Germinal center (tissue), 1 donor: ENCODE results near the gene SUPT6H.
A peak's percentile ranks its signal among the peaks of the same experiment; 100 is the strongest.

ENCODE experiments used
- DNase-seq: peaks from one replicate; pipeline ENCODE4 v3.0.0; 2012; ENCODE audit warnings: mixed read lengths, low spot score

Gene SUPT6H

GRCh38 chr17:28661635-28662526, at the start of gene SUPT6H, which contains the start of gene SDF2:
SUPT6H (plus strand) TSS chr17:28662205; CDS start chr17:28673402, 11,197 bp downstream.
SDF2 (minus strand) TSS chr17:28661906; CDS start chr17:28661876, 30 bp downstream.
- DNase-seq: peak; percentile 93

- peak; percentile 18 for DNase-seq
Observed at GRCh38 chr17:28612531-28612930, 49.5 kb upstream of the SUPT6H start.

GRCh38 chr17:28612936-28613872, 48.8 kb upstream of the SUPT6H start:
- DNase-seq: peak; percentile 31

GRCh38 chr17:28613931-28614381, 48.0 kb upstream of the SUPT6H start, which contains the start of gene RSKR:
RSKR (minus strand) TSS chr17:28614185; CDS start chr17:28614161, 24 bp downstream.
- DNase-seq: no peak

GRCh38 chr17:28615260-28615940, 46.6 kb upstream of the SUPT6H start:
- DNase-seq: peak; percentile 12

GRCh38 chr17:28616281-28616680, 45.7 kb upstream of the SUPT6H start:
- DNase-seq: no peak

GRCh38 chr17:28618464-28618863, 43.5 kb upstream of the SUPT6H start:
- no peak for DNase-seq

GRCh38 chr17:28620010-28620409, 42.0 kb upstream of the SUPT6H start:
- DNase-seq: no peak

- DNase-seq: no peak
Observed at GRCh38 chr17:28622186-28622585, 39.8 kb upstream of the SUPT6H start.

GRCh38 chr17:28623696-28624095, 38.3 kb upstream of the SUPT6H start:
- no peak for DNase-seq

GRCh38 chr17:28624148-28624547, 37.9 kb upstream of the SUPT6H start:
- no peak for DNase-seq

- no peak for DNase-seq
Observed at GRCh38 chr17:28626818-28627217, 35.2 kb upstream of the SUPT6H start.

- DNase-seq: no peak
Observed at GRCh38 chr17:28634206-28634865, 27.7 kb upstream of the SUPT6H start.

GRCh38 chr17:28635506-28635905, 26.5 kb upstream of the SUPT6H start:
- no peak for DNase-seq

- no peak for DNase-seq
Observed at GRCh38 chr17:28641579-28641978, 20.4 kb upstream of the SUPT6H start.

- peak; percentile 69 for DNase-seq
Observed at GRCh38 chr17:28643983-28644786, 17.8 kb upstream of the SUPT6H start.

- DNase-seq: peak; percentile 98
Observed at GRCh38 chr17:28644787-28645575, 17.0 kb upstream of the SUPT6H start, which contains the start of gene BLTP2. BLTP2 (minus strand) TSS chr17:28645158; CDS start chr17:28645056, 102 bp downstream.

GRCh38 chr17:28645576-28645939, 16.4 kb upstream of the SUPT6H start:
- no peak for DNase-seq

GRCh38 chr17:28646039-28646754, 15.8 kb upstream of the SUPT6H start:
- DNase-seq: no peak
